HAP-1 (cell line): ENCODE data around the gene TTC5.
"Not testable (repeated sequence)": the region's sequence is repeated elsewhere in the genome, so short reads cannot be mapped to it uniquely, and the experiment has no call there.

Experiments
- DNase-seq, 2 experiments: peaks; one replicate each; pipeline ENCODE4 v3.0.0-alpha.2; 2016 to 2020; ENCODE audit warnings: low spot score in 2 of 2
- H3K27me3 ChIP-seq: fragments of 250-450 bp; sonication (Bioruptor Pico); 2 replicates; pipeline ENCODE4 v1.5.1; 2020; ENCODE audit warnings: low read depth, mild to moderate bottlenecking, moderate library complexity
- H3K36me3 ChIP-seq: fragments of 250-450 bp; sonication (Bioruptor Pico); replicated peaks from 2 replicates; pipeline ENCODE4 v1.5.1; 2020; ENCODE audit warnings: mild to moderate bottlenecking
- H3K4me1 ChIP-seq: fragments of 250-450 bp; sonication (Bioruptor Pico); 2 replicates; pipeline ENCODE4 v1.5.1; 2020; ENCODE audit warnings: mild to moderate bottlenecking
- H3K4me3 ChIP-seq: fragments of 250-450 bp; sonication (Bioruptor Pico); 2 replicates; pipeline ENCODE4 v1.5.1; 2020; ENCODE audit warnings: mild to moderate bottlenecking, moderate library complexity
- H3K9me3 ChIP-seq: fragments of 250-450 bp; sonication (Bioruptor Pico); 2 replicates; pipeline ENCODE4 v1.5.1; 2020; ENCODE audit warnings: mild to moderate bottlenecking, moderate library complexity
- in situ Hi-C: fragments of 300-500 bp; cut with MboI; formaldehyde crosslinking; loops from 3 replicates; pipeline ENCODE4 v1.14.3; 2020; ENCODE audit warnings: low sequenced_read_pairs, inconsistent platforms, mixed read lengths

TTC5 gene

GRCh38 chr14:20305265-20306078 lies at the start of gene TTC5:
Gene TTC5 (minus strand): TSS chr14:20305951. CDS start chr14:20305937, 14 bp downstream.
- peak; percentile 73 to 90 for DNase-seq
- Histone ChIP-seq H3K4me3 (peak within 1 kb of the TSS; percentile 50), H3K4me1 (peaks cover 14% of the 10 kb centered on the region), H3K27me3 (no peaks in the 10 kb centered on the region), H3K36me3 (peaks cover 10% of the 10 kb centered on the region; the same call in 1 of the 2 replicates), H3K9me3 (no peaks in the 10 kb centered on the region)
- in situ Hi-C loops = no loop called here

- in situ Hi-C loops = no loop called here
- Histone ChIP-seq H3K36me3 (peaks cover 86% of the 10 kb centered on the region), H3K27me3 (no peaks in the 10 kb centered on the region), H3K4me1 (peaks cover 3% of the 10 kb centered on the region; the same call in 1 of the 2 replicates), H3K9me3 (no peaks in the 10 kb centered on the region), H3K4me3 (no peak overlapping the region)
- no peak for DNase-seq
These were observed 45.1 kb upstream of the TTC5 start for GRCh38 chr14:20350860-20351259.

- Histone ChIP-seq H3K27me3 (no peaks in the 10 kb centered on the region), H3K9me3 (no peaks in the 10 kb centered on the region), H3K36me3 (peaks cover 86% of the 10 kb centered on the region), H3K4me1 (peaks cover 3% of the 10 kb centered on the region; the same call in 1 of the 2 replicates), H3K4me3 (no peak overlapping the region)
- DNase-seq = no peak
- in situ Hi-C loops = no loop called here
These were observed 44.5 kb upstream of the TTC5 start for GRCh38 chr14:20350282-20350681.

GRCh38 chr14:20347747-20348146 lies 42.0 kb upstream of the TTC5 start:
- H3K9me3 ChIP-seq = no peaks in the 10 kb centered on the region
- H3K36me3 ChIP-seq = peaks cover 70% of the 10 kb centered on the region
- peaks cover 3% of the 10 kb centered on the region; the same call in 1 of the 2 replicates for H3K4me1 ChIP-seq
- in situ Hi-C loops = loop anchor here (25.0 kb wide), 1 partner anchor 740 kb away; the partner anchor contains the start of gene ZNF219
- no peak for DNase-seq
- no peak overlapping the region for H3K4me3 ChIP-seq
- H3K27me3 ChIP-seq = no peaks in the 10 kb centered on the region

GRCh38 chr14:20346713-20347112 lies 41.0 kb upstream of the TTC5 start:
- Histone ChIP-seq H3K27me3 (no peaks in the 10 kb centered on the region), H3K4me1 (peaks cover 2% of the 10 kb centered on the region), H3K9me3 (no peaks in the 10 kb centered on the region), H3K4me3 (no peak overlapping the region), H3K36me3 (peaks cover 61% of the 10 kb centered on the region)
- in situ Hi-C loops = loop anchor here (25.0 kb wide), 1 partner anchor 741 kb away; the partner anchor contains the start of gene ZNF219
- DNase-seq = no peak

- DNase-seq = no peak
- H3K36me3 ChIP-seq = peaks cover 48% of the 10 kb centered on the region
These were observed 39.6 kb upstream of the TTC5 start for GRCh38 chr14:20345366-20345765.

GRCh38 chr14:20343862-20344220 lies 38.1 kb upstream of the TTC5 start:
- in situ Hi-C loops = loop anchor here (25.0 kb wide), 1 partner anchor 743 kb away; the partner anchor contains the start of gene ZNF219
- H3K9me3 ChIP-seq = no peaks in the 10 kb centered on the region
- peaks cover 6% of the 10 kb centered on the region for H3K4me1 ChIP-seq
- peak in 1 of 2 experiments; percentile 14 for DNase-seq
- H3K36me3 ChIP-seq = peaks cover 34% of the 10 kb centered on the region
- H3K4me3 ChIP-seq = peak overlapping the region; percentile 58
- no peaks in the 10 kb centered on the region for H3K27me3 ChIP-seq

More at GRCh38 chr14:20345366-20345765, 39.6 kb upstream of the TTC5 start:
- Histone ChIP-seq H3K4me1 (peaks cover 6% of the 10 kb centered on the region), H3K27me3 (no peaks in the 10 kb centered on the region), H3K4me3 (no peak overlapping the region), H3K9me3 (no peaks in the 10 kb centered on the region)
- in situ Hi-C loops = loop anchor here (25.0 kb wide), 1 partner anchor 742 kb away; the partner anchor contains the start of gene ZNF219

- H3K36me3 ChIP-seq = peaks cover 29% of the 10 kb centered on the region
- in situ Hi-C loops = loop anchor here (25.0 kb wide), 1 partner anchor 744 kb away; the partner anchor contains the start of gene ZNF219
- no peaks in the 10 kb centered on the region for H3K9me3 ChIP-seq
- peak within 1 kb of the TSS; percentile 58 for H3K4me3 ChIP-seq
- no peaks in the 10 kb centered on the region for H3K27me3 ChIP-seq
- peak; percentile 98 for DNase-seq
- H3K4me1 ChIP-seq = peaks cover 6% of the 10 kb centered on the region
These were observed 37.5 kb upstream of the TTC5 start, which contains the start of gene PARP2 for GRCh38 chr14:20343092-20343861. Gene PARP2 (plus strand): TSS chr14:20343635. CDS start chr14:20343642, 7 bp downstream.

- peak overlapping the region; percentile 53 for H3K4me3 ChIP-seq
These were observed 35.9 kb upstream of the TTC5 start for GRCh38 chr14:20341646-20342045.

GRCh38 chr14:20341032-20341431 lies 35.3 kb upstream of the TTC5 start:
- H3K27me3 ChIP-seq, H3K9me3 ChIP-seq, H3K4me3 ChIP-seq, H3K4me1 ChIP-seq, DNase-seq: not testable (repeated sequence)
- in situ Hi-C loops = loop anchor here (25.0 kb wide), 1 partner anchor 746 kb away; the partner anchor contains the start of gene ZNF219
- peaks cover 14% of the 10 kb centered on the region for H3K36me3 ChIP-seq

More at GRCh38 chr14:20341646-20342045, 35.9 kb upstream of the TTC5 start:
- no peaks in the 10 kb centered on the region for H3K9me3 ChIP-seq
- in situ Hi-C loops = loop anchor here (25.0 kb wide), 1 partner anchor 746 kb away; the partner anchor contains the start of gene ZNF219
- DNase-seq = no peak
- no peaks in the 10 kb centered on the region for H3K27me3 ChIP-seq
- H3K36me3 ChIP-seq = peaks cover 18% of the 10 kb centered on the region
- H3K4me1 ChIP-seq = peaks cover 6% of the 10 kb centered on the region

- in situ Hi-C loops = loop anchor here (10.0 to 25.0 kb wide), 2 partner anchors 271 to 753 kb away; partner anchors contain the start of gene ZNF219
- no peak for DNase-seq
These were observed 28.3 kb upstream of the TTC5 start for GRCh38 chr14:20334017-20334416.

GRCh38 chr14:20333494-20333841 lies 27.7 kb upstream of the TTC5 start:
- H3K36me3 ChIP-seq = peaks cover 14% of the 10 kb centered on the region
- peaks cover 20% of the 10 kb centered on the region for H3K4me1 ChIP-seq
- H3K4me3 ChIP-seq = peak overlapping the region; percentile 60
- in situ Hi-C loops = loop anchor here (10.0 to 25.0 kb wide), 2 partner anchors 271 to 754 kb away; partner anchors contain the start of gene ZNF219
- no peaks in the 10 kb centered on the region for H3K9me3 ChIP-seq
- DNase-seq = no peak
- H3K27me3 ChIP-seq = no peaks in the 10 kb centered on the region

More at GRCh38 chr14:20334017-20334416, 28.3 kb upstream of the TTC5 start:
- Histone ChIP-seq H3K9me3 (no peaks in the 10 kb centered on the region), H3K27me3 (no peaks in the 10 kb centered on the region), H3K4me3 (no peak overlapping the region), H3K4me1 (peaks cover 15% of the 10 kb centered on the region), H3K36me3 (peaks cover 8% of the 10 kb centered on the region)

- Histone ChIP-seq H3K9me3 (no peaks in the 10 kb centered on the region), H3K36me3 (peaks cover 19% of the 10 kb centered on the region), H3K4me3 (peak within 1 kb of the TSS; percentile 60), H3K27me3 (no peaks in the 10 kb centered on the region), H3K4me1 (peaks cover 26% of the 10 kb centered on the region)
- in situ Hi-C loops = loop anchor here (10.0 to 25.0 kb wide), 2 partner anchors 272 to 754 kb away; partner anchors contain the start of gene ZNF219
- DNase-seq = peak; percentile 76 to 96
These were observed 27.2 kb upstream of the TTC5 start, which contains the start of gene CCNB1IP1 for GRCh38 chr14:20332788-20333493. Gene CCNB1IP1 (minus strand): TSS chr14:20333279. CDS start chr14:20316523, 16,756 bp downstream.
